Neural crest cell (in vitro differentiated cells): ENCODE data around the gene KCNS3. TPM values are rescaled to one million over a fixed set of nuclear protein-coding genes. Genes with fewer than 3 reads are reported as not detected.

ENCODE experiments used
- DNase-seq: peaks from one replicate; pipeline ENCODE4 v3.0.0; 2021; ENCODE audit warnings: low read depth, mixed read lengths, low spot score
- H3K27ac Mint-ChIP-seq: one replicate; pipeline ENCODE4 v1.8.0; 2021; ENCODE audit warnings: mild to moderate bottlenecking, mixed read lengths; ENCODE audit not compliant: unreplicated experiment
- H3K27me3 Mint-ChIP-seq: 2 replicates; pipeline ENCODE4 v1.8.0; 2021; ENCODE audit warnings: low read depth, mild to moderate bottlenecking, mixed read lengths
- H3K36me3 Mint-ChIP-seq: 2 replicates; pipeline ENCODE4 v1.8.0; 2021; ENCODE audit warnings: low read depth, mild to moderate bottlenecking, mixed read lengths
- H3K4me1 Mint-ChIP-seq: 2 replicates; pipeline ENCODE4 v1.8.0; 2021; ENCODE audit warnings: mixed read lengths
- H3K4me3 Mint-ChIP-seq: one replicate; pipeline ENCODE4 v1.8.0; 2021; ENCODE audit warnings: mild to moderate bottlenecking, mixed read lengths
- H3K9me3 Mint-ChIP-seq: 2 replicates; pipeline ENCODE4 v1.8.0; 2021; ENCODE audit warnings: mixed read lengths
- total RNA-seq: library from RNA; stranded (reverse); gene quantifications from 2 replicates; pipeline ENCODE4 v1.2.1, GENCODE V29; 2021
- TF ChIP-seq, protein P1 (sequence below): fragments of 200-600 bp; sonication (generic); conservative IDR thresholded peaks from 2 replicates; pipeline ENCODE4 v1.5.0; 2021; ENCODE audit warnings: antibody characterized with exemption, mild to moderate bottlenecking

The KCNS3 gene
- total RNA-seq, 1 donor from 2014 or later: 1.4 TPM

DNA sequence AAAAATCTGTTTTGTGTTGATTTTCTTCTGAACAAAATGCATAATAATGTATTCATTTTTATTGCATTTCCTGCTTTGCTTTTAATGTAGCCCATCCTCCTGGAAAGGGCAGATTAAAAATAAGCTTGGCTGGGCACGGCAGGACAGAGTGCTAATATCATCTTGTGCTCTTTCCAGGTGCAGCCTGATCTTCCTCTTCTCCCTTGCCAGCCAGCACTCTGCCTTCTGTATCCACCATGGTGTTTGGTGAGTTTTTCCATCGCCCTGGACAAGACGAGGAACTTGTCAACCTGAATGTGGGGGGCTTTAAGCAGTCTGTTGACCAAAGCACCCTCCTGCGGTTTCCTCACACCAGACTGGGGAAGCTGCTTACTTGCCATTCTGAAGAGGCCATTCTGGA lies 52.3 kb downstream of the KCNS3 start:
- H3K27ac Mint-ChIP-seq: no peak overlapping the region
- no peaks in the 10 kb centered on the region for H3K27me3 Mint-ChIP-seq
- peaks cover 6% of the 10 kb centered on the region for H3K36me3 Mint-ChIP-seq
- TF ChIP-seq, protein P1, sequence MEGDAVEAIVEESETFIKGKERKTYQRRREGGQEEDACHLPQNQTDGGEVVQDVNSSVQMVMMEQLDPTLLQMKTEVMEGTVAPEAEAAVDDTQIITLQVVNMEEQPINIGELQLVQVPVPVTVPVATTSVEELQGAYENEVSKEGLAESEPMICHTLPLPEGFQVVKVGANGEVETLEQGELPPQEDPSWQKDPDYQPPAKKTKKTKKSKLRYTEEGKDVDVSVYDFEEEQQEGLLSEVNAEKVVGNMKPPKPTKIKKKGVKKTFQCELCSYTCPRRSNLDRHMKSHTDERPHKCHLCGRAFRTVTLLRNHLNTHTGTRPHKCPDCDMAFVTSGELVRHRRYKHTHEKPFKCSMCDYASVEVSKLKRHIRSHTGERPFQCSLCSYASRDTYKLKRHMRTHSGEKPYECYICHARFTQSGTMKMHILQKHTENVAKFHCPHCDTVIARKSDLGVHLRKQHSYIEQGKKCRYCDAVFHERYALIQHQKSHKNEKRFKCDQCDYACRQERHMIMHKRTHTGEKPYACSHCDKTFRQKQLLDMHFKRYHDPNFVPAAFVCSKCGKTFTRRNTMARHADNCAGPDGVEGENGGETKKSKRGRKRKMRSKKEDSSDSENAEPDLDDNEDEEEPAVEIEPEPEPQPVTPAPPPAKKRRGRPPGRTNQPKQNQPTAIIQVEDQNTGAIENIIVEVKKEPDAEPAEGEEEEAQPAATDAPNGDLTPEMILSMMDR: no peak
- no peak overlapping the region for H3K4me3 Mint-ChIP-seq
- peaks cover 5% of the 10 kb centered on the region for H3K9me3 Mint-ChIP-seq
- peaks cover 3% of the 10 kb centered on the region for H3K4me1 Mint-ChIP-seq
- DNase-seq: no peak

DNA sequence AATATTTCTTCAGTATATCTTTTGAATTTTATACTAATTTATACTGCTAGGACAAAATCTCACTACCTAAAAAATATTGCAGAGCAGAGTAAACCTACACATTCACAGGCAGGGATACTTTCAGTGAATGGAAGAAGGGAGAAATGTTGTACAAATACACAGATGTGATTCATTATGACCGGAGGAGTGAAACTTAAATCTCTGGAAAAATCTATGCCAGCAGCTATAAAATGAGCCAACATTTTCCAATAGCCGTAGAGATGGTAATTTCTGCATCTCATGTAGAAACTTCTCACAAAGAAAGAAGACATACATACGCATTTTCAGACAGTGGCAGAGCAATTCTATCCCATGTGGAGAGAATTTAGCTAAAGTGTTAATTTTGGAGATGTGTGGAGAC lies 54.8 kb downstream of the KCNS3 start:
- H3K36me3 Mint-ChIP-seq: peaks cover 3% of the 10 kb centered on the region
- peaks cover 3% of the 10 kb centered on the region for H3K4me1 Mint-ChIP-seq
- H3K9me3 Mint-ChIP-seq: no peaks in the 10 kb centered on the region
- H3K4me3 Mint-ChIP-seq: no peak overlapping the region
- DNase-seq: no peak
- TF ChIP-seq, protein P1: no peak
- H3K27ac Mint-ChIP-seq: no peak overlapping the region
- H3K27me3 Mint-ChIP-seq: no peaks in the 10 kb centered on the region

DNA sequence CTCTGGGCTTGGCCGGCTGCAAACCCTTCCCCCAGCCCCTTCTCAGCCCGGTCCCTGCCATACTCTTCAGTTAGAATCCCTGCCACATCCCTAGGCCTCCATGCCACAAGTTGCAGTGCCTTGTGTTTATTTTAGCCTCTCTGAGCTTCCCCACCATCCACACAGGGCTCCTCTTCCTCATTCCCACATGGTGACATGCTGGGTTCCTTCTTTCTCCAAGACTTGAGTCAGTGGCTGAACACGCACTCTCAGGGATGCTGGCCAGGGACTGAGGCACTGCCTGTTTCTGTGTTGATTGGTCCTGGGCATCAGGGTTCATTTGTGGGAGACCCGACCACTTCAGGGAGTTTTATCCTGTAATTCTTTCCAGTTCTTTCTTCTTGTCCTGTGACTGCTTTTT lies 56.3 kb downstream of the KCNS3 start:
- Mint-ChIP-seq H3K9me3 (peaks cover 3% of the 10 kb centered on the region), H3K27me3 (no peaks in the 10 kb centered on the region), H3K27ac (no peak overlapping the region), H3K36me3 (peaks cover 3% of the 10 kb centered on the region), H3K4me3 (no peak overlapping the region), H3K4me1 (peaks cover 3% of the 10 kb centered on the region)
- TF ChIP-seq, protein P1: no peak
- no peak for DNase-seq

DNA sequence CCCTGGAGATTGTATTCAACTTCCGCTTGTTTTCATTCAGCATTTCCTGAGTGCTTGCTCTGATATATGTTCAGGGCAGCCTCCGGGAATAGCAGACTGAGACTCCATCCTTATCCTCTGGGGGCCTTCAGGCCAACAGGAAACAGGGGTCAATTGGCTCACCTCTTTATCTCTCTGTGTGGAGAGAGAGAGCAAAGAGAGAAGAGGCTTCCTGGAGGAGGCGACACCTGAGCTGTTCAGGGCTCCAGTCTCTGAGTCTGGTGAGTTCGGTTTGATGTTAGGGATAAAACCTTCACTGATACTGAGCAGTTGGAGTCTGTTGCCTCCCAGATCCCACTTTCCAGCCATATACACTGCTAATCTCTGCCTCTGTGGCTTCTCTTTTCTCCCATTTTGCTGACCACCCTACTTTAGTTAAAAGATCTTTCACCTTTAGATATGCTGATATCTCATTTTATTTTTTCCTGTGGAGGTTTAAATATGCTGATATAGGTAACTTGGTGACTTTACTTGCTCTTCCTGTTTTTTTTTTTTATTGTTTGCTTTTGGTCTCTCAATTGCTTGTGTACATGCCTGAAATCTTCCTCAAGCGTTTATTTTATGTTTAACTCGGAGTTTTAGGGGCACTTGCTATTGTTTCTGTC lies 56.9 kb downstream of the KCNS3 start:
- TF ChIP-seq, protein P1: no peak
- H3K4me1 Mint-ChIP-seq: peaks cover 3% of the 10 kb centered on the region
- peaks cover 3% of the 10 kb centered on the region for H3K36me3 Mint-ChIP-seq
- no peaks in the 10 kb centered on the region for H3K27me3 Mint-ChIP-seq
- DNase-seq: no peak
- H3K4me3 Mint-ChIP-seq: no peak overlapping the region
- H3K9me3 Mint-ChIP-seq: peaks cover 3% of the 10 kb centered on the region
- no peak overlapping the region for H3K27ac Mint-ChIP-seq

DNA sequence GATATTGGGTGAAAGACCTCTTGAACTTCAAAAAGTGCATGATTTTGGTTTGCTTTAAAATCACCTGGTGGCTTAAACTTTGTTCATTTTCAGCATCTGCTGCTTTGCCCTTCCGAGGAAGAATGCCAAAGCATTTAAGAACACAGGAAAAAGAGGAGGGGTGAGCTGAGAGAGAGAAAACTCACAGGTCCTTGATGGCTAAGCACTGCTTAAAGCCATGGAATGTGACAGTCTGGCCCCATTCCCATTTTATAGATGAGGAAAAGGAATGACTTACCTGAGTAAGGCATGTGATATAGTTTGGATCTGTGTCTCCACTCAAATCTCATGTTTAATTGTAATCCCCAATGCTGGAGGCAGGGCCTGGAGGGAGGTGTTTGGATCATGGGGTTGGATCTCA lies 58.1 kb downstream of the KCNS3 start:
- DNase-seq: no peak
- TF ChIP-seq, protein P1: no peak
- H3K27ac Mint-ChIP-seq: no peak overlapping the region
- no peak overlapping the region for H3K4me3 Mint-ChIP-seq
- peaks cover 3% of the 10 kb centered on the region for H3K36me3 Mint-ChIP-seq
- H3K4me1 Mint-ChIP-seq: peaks cover 3% of the 10 kb centered on the region
- no peaks in the 10 kb centered on the region for H3K27me3 Mint-ChIP-seq
- peaks cover 3% of the 10 kb centered on the region for H3K9me3 Mint-ChIP-seq
